OCI-LY1 (cell line): ENCODE data around the gene ACVR1.

Experiments used
- CTCF ChIP-seq: fragments of 200-600 bp; sonication (generic), shearing (Covaris generic); IDR thresholded peaks from 2 replicates; pipeline ENCODE4 v1.5.1; 2017; ENCODE audit warnings: mild to moderate bottlenecking, antibody characterized with exemption, low read length, moderate library complexity, mixed read lengths
- EZH2 ChIP-seq: fragments of 200-600 bp; sonication (generic), shearing (Covaris generic); IDR thresholded peaks from 2 replicates; pipeline ENCODE4 v1.8.0; 2017; ENCODE audit warnings: borderline replicate concordance, mixed run types, mild to moderate bottlenecking, antibody characterized with exemption, low read length, moderate library complexity, mixed read lengths

DNA sequence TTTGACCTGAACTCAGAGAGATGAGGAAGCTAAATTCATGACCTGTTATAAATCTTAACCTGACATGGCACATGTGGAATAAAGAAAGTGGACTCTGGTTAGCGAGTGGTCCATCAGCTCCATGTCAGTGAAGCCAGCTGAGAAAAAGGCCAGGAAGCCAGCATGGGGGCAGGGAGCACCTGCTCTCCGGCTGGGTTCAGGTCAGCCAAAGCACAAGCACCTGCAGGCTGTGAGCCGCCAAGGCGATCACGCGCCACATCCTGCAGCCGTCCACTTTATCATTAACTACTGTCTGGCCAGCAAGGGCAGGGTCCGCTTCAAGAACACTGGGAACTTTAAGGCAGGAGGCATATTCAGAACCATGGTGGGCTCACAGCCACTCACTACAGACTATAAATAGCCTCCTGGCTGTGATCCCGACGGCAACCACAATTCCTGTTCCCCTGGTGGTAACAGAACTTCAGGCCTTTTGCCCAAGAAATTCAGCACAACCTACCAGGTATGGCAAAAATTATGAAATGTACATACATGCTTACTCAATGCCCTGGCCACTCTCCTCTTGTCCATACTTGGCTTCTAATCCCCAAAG is 35.5 kb downstream of the ACVR1 start:
- TF ChIP-seq CTCF (no peak), EZH2 (no peak)
